ENCODE data around the gene CHMP4A. TPM values are rescaled to one million over a fixed set of nuclear protein-coding genes. Genes with fewer than 3 reads are reported as not detected.
A peak's percentile ranks its signal among the peaks of the same experiment; 100 is the strongest.

Gene CHMP4A
- total and polyA plus RNA-seq, 2 of the 13 experiments (the other 11 are each of a cell fraction or from before 2014, with no cell fraction given): 83.6 to 113 TPM

DNA sequence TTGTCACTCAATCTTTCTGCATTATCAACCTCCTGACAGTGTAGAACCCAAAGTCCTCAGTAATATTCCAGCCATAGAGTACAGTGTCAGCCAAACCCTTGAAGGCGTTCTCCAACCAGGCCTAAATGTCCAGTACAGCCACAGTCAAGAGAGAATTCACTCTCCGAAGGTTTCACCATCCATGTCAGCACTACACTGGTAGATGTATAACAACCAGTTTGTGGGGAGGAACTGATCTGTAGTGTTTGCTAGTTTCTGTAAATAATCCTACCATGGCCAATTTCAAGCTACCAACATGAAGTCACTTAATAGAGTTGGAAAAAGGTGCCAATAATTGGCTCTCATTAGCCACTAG, 3.0 kb upstream of the CHMP4A start (continued):
- TF ChIP-seq, protein P1, sequence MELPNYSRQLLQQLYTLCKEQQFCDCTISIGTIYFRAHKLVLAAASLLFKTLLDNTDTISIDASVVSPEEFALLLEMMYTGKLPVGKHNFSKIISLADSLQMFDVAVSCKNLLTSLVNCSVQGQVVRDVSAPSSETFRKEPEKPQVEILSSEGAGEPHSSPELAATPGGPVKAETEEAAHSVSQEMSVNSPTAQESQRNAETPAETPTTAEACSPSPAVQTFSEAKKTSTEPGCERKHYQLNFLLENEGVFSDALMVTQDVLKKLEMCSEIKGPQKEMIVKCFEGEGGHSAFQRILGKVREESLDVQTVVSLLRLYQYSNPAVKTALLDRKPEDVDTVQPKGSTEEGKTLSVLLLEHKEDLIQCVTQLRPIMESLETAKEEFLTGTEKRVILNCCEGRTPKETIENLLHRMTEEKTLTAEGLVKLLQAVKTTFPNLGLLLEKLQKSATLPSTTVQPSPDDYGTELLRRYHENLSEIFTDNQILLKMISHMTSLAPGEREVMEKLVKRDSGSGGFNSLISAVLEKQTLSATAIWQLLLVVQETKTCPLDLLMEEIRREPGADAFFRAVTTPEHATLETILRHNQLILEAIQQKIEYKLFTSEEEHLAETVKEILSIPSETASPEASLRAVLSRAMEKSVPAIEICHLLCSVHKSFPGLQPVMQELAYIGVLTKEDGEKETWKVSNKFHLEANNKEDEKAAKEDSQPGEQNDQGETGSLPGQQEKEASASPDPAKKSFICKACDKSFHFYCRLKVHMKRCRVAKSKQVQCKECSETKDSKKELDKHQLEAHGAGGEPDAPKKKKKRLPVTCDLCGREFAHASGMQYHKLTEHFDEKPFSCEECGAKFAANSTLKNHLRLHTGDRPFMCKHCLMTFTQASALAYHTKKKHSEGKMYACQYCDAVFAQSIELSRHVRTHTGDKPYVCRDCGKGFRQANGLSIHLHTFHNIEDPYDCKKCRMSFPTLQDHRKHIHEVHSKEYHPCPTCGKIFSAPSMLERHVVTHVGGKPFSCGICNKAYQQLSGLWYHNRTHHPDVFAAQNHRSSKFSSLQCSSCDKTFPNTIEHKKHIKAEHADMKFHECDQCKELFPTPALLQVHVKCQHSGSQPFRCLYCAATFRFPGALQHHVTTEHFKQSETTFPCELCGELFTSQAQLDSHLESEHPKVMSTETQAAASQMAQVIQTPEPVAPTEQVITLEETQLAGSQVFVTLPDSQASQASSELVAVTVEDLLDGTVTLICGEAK (IDR thresholded peaks at IDR 0.05): no peak
- TF ChIP-seq, protein P1 (CRISPR knock-in tag; IDR thresholded peaks at IDR 0.05): no peak
- TF ChIP-seq ZNF121 (CRISPR knock-in tag; IDR thresholded peaks at IDR 0.05) (no peak), ZNF343 (CRISPR knock-in tag; IDR thresholded peaks at IDR 0.05) (no peak), EHMT2 (IDR thresholded peaks at IDR 0.05; ENCODE audit: borderline replicate concordance, low read depth, low read length) (no peak), ZNF841 (CRISPR knock-in tag; IDR thresholded peaks at IDR 0.05; ENCODE audit: borderline replicate concordance) (0 out of 2 replicates have a peak, but pooled peaks have one; percentile 7), ZNF17 (CRISPR knock-in tag; IDR thresholded peaks at IDR 0.05) (no peak), ZSCAN30 (CRISPR knock-in tag; IDR thresholded peaks at IDR 0.05) (no peak), NAIF1 (CRISPR knock-in tag; IDR thresholded peaks at IDR 0.05; ENCODE audit: borderline replicate concordance) (0 out of 2 replicates have a peak, but pooled peaks have one; percentile 3), SATB2 (CRISPR knock-in tag; IDR thresholded peaks at IDR 0.05) (no peak), ZNF567 (CRISPR knock-in tag; IDR thresholded peaks at IDR 0.05; ENCODE audit: borderline replicate concordance) (no peak; the same call in 1 of the 2 replicates), TP53 (CRISPR knock-in tag; conservative IDR thresholded peaks at IDR 0.05) (no peak), MEIS1 (CRISPR knock-in tag; IDR thresholded peaks at IDR 0.05; ENCODE audit: borderline replicate concordance) (no peak), ZNF282 (IDR thresholded peaks at IDR 0.05; ENCODE audit: partially characterized antibody) (no peak), ZNF552 (CRISPR knock-in tag; IDR thresholded peaks at IDR 0.05; ENCODE audit: borderline replicate concordance) (no peak)
- TF ChIP-seq, protein P2, sequence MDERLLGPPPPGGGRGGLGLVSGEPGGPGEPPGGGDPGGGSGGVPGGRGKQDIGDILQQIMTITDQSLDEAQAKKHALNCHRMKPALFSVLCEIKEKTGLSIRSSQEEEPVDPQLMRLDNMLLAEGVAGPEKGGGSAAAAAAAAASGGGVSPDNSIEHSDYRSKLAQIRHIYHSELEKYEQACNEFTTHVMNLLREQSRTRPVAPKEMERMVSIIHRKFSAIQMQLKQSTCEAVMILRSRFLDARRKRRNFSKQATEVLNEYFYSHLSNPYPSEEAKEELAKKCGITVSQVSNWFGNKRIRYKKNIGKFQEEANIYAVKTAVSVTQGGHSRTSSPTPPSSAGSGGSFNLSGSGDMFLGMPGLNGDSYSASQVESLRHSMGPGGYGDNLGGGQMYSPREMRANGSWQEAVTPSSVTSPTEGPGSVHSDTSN (CRISPR knock-in tag; IDR thresholded peaks at IDR 0.05): no peak
- TF ChIP-seq, protein P3, sequence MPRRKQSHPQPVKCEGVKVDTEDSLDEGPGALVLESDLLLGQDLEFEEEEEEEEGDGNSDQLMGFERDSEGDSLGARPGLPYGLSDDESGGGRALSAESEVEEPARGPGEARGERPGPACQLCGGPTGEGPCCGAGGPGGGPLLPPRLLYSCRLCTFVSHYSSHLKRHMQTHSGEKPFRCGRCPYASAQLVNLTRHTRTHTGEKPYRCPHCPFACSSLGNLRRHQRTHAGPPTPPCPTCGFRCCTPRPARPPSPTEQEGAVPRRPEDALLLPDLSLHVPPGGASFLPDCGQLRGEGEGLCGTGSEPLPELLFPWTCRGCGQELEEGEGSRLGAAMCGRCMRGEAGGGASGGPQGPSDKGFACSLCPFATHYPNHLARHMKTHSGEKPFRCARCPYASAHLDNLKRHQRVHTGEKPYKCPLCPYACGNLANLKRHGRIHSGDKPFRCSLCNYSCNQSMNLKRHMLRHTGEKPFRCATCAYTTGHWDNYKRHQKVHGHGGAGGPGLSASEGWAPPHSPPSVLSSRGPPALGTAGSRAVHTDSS (CRISPR knock-in tag; conservative IDR thresholded peaks at IDR 0.05): 0 out of 2 replicates have a peak, but pooled peaks have one; percentile 50
- TF ChIP-seq, protein P4, sequence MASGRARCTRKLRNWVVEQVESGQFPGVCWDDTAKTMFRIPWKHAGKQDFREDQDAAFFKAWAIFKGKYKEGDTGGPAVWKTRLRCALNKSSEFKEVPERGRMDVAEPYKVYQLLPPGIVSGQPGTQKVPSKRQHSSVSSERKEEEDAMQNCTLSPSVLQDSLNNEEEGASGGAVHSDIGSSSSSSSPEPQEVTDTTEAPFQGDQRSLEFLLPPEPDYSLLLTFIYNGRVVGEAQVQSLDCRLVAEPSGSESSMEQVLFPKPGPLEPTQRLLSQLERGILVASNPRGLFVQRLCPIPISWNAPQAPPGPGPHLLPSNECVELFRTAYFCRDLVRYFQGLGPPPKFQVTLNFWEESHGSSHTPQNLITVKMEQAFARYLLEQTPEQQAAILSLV (CRISPR knock-in tag; IDR thresholded peaks at IDR 0.05; ENCODE audit: borderline replicate concordance): no peak

Measured in HepG2 (cell line).